WTC11 (cell line): ENCODE results near the gene USP47. TPM values are rescaled to one million over a fixed set of nuclear protein-coding genes. Genes with fewer than 3 reads are reported as not detected.

Source experiments
- ATAC-seq: fragments of 200-7000 bp; cut with Tn5 transposase; 2 replicates; pipeline ENCODE4 v1.10.0; 2021; ENCODE audit warnings: mild to moderate bottlenecking, moderate library complexity
- CTCF ChIA-PET: fragments of 300-600 bp; sonication (Branson Sonifier 250); formaldehyde crosslinking; loops from one replicate; lab custom pipeline; 2021; ENCODE audit warnings: antibody characterized with exemption; lab: Charles Lee
- POLR2A ChIA-PET: fragments of 350-600 bp; sonication (Branson Sonifier 250); formaldehyde crosslinking; loops from one replicate; lab custom pipeline; 2021; ENCODE audit warnings: antibody characterized with exemption; lab: Charles Lee
- DNase-seq: peaks from one replicate; pipeline ENCODE4 v3.0.0; 2021; ENCODE audit warnings: low spot score
- H3K27ac Mint-ChIP-seq: 2 replicates; pipeline ENCODE4 v1.8.0; 2021; ENCODE audit warnings: mixed read lengths
- H3K27me3 Mint-ChIP-seq: 2 replicates; pipeline ENCODE4 v1.8.0; 2021; ENCODE audit warnings: low read depth, mild to moderate bottlenecking, moderate library complexity, mixed read lengths
- H3K36me3 Mint-ChIP-seq: 2 replicates; pipeline ENCODE4 v1.8.0; 2021; ENCODE audit warnings: mixed read lengths
- H3K4me1 Mint-ChIP-seq: 2 replicates; pipeline ENCODE4 v1.8.0; 2022; ENCODE audit warnings: mixed read lengths
- H3K4me3 Mint-ChIP-seq: 2 replicates; pipeline ENCODE4 v1.8.0; 2021; ENCODE audit warnings: mild to moderate bottlenecking, moderate library complexity, mixed read lengths
- H3K9me3 Mint-ChIP-seq: 2 replicates; pipeline ENCODE4 v1.8.0; 2021; ENCODE audit warnings: mixed read lengths
- CBFB ChIP-seq: sonication (generic); formaldehyde crosslinking; IDR thresholded peaks from 2 replicates; pipeline ENCODE4 v1.8.1; 2022; ENCODE audit warnings: mild to moderate bottlenecking, low read depth, missing genetic modification reagents
- ESRRA ChIP-seq: sonication (generic); formaldehyde crosslinking; IDR thresholded peaks from 2 replicates; pipeline ENCODE4 v1.8.1; 2022; ENCODE audit warnings: mild to moderate bottlenecking, missing genetic modification reagents, borderline replicate concordance
- ETV6 ChIP-seq: sonication (generic); formaldehyde crosslinking; IDR thresholded peaks from 2 replicates; pipeline ENCODE4 v1.8.1; 2022; ENCODE audit warnings: mild to moderate bottlenecking, missing genetic modification reagents
- GRHL2 ChIP-seq: fragments of 250-450 bp; sonication (Bioruptor Pico); IDR thresholded peaks from 2 replicates; pipeline ENCODE4 v1.8.0; 2022; ENCODE audit warnings: mild to moderate bottlenecking, moderate library complexity; ENCODE audit not compliant: insufficient replicate concordance, severe bottlenecking
- GTF2I ChIP-seq: fragments of 250-450 bp; sonication (Bioruptor Pico); conservative IDR thresholded peaks from 2 replicates; pipeline ENCODE4 v1.4.0; 2021; ENCODE audit warnings: mild to moderate bottlenecking
- IRF2 ChIP-seq: sonication (generic); formaldehyde crosslinking; IDR thresholded peaks from 2 replicates; pipeline ENCODE4 v1.8.0; 2022; ENCODE audit warnings: low read depth, missing genetic modification reagents, borderline replicate concordance
- PRRX2 ChIP-seq: fragments of 250-450 bp; sonication (Bioruptor Pico); IDR thresholded peaks from 2 replicates; pipeline ENCODE4 v1.8.0; 2021; ENCODE audit warnings: mild to moderate bottlenecking
- RORB ChIP-seq: fragments of 250-450 bp; sonication (Bioruptor Pico); IDR thresholded peaks from 2 replicates; pipeline ENCODE4 v1.9.0; 2021; ENCODE audit warnings: mild to moderate bottlenecking
- SMAD3 ChIP-seq: sonication (generic); formaldehyde crosslinking; IDR thresholded peaks from 2 replicates; pipeline ENCODE4 v1.8.0; 2022; ENCODE audit warnings: missing genetic modification reagents, mild to moderate bottlenecking, borderline replicate concordance
- SMAD4 ChIP-seq: sonication (generic); formaldehyde crosslinking; IDR thresholded peaks from 2 replicates; pipeline ENCODE4 v1.8.0; 2022; ENCODE audit warnings: mild to moderate bottlenecking, missing genetic modification reagents
- SP1 ChIP-seq: sonication (generic); formaldehyde crosslinking; conservative IDR thresholded peaks from 2 replicates; pipeline ENCODE4 v1.8.1; 2022; ENCODE audit warnings: missing genetic modification reagents
- TEAD1 ChIP-seq: sonication (generic); formaldehyde crosslinking; IDR thresholded peaks from 2 replicates; pipeline ENCODE4 v1.8.0; 2022; ENCODE audit warnings: mild to moderate bottlenecking, missing genetic modification reagents
- TEAD4 ChIP-seq: sonication (generic); formaldehyde crosslinking; IDR thresholded peaks from 2 replicates; pipeline ENCODE4 v1.8.0; 2022; ENCODE audit warnings: mild to moderate bottlenecking, missing genetic modification reagents
- TP53 ChIP-seq: sonication (generic); formaldehyde crosslinking; IDR thresholded peaks from 2 replicates; pipeline ENCODE4 v1.8.1; 2023; ENCODE audit warnings: mild to moderate bottlenecking, missing genetic modification reagents
- ZBTB21 ChIP-seq: sonication (generic); formaldehyde crosslinking; IDR thresholded peaks from 2 replicates; pipeline ENCODE4 v1.8.1; 2023; ENCODE audit warnings: mild to moderate bottlenecking, missing genetic modification reagents, borderline replicate concordance
- ZNF232 ChIP-seq: sonication (generic); formaldehyde crosslinking; IDR thresholded peaks from 2 replicates; pipeline ENCODE4 v1.8.0; 2022; ENCODE audit warnings: mild to moderate bottlenecking, missing genetic modification reagents
- ZNF671 ChIP-seq: fragments of 250-450 bp; sonication (Bioruptor Pico); IDR thresholded peaks from 2 replicates; pipeline ENCODE4 v1.8.0; 2021; ENCODE audit warnings: mild to moderate bottlenecking
- total RNA-seq: library from RNA; stranded (reverse); gene quantifications from 3 replicates; pipeline ENCODE4 v1.2.3, GENCODE V29; 2021
- TF ChIP-seq, protein P1 (sequence below): fragments of 250-450 bp; sonication (Bioruptor Pico); IDR thresholded peaks from 2 replicates; pipeline ENCODE4 v1.9.0; 2021; ENCODE audit warnings: mild to moderate bottlenecking
- TF ChIP-seq, protein P2 (sequence below): sonication (generic); formaldehyde crosslinking; conservative IDR thresholded peaks from 2 replicates; pipeline ENCODE4 v1.8.1; 2023; ENCODE audit warnings: mild to moderate bottlenecking, low read depth, missing genetic modification reagents, moderate library complexity
- TF ChIP-seq, protein P3 (sequence below): sonication (generic); formaldehyde crosslinking; IDR thresholded peaks from 2 replicates; pipeline ENCODE4 v1.8.1; 2023; ENCODE audit warnings: mild to moderate bottlenecking, missing genetic modification reagents, moderate library complexity
- TF ChIP-seq, protein P4 (sequence below): sonication (generic); formaldehyde crosslinking; IDR thresholded peaks from 2 replicates; pipeline ENCODE4 v1.8.0; 2022; ENCODE audit warnings: mild to moderate bottlenecking, missing genetic modification reagents
- TF ChIP-seq, protein P5 (sequence below): sonication (generic); formaldehyde crosslinking; IDR thresholded peaks from 2 replicates; pipeline ENCODE4 v1.8.1; 2022; ENCODE audit warnings: low read depth, mild to moderate bottlenecking, moderate library complexity, missing genetic modification reagents, borderline replicate concordance
- TF ChIP-seq, protein P6 (sequence below): sonication (generic); formaldehyde crosslinking; IDR thresholded peaks from 2 replicates; pipeline ENCODE4 v1.8.0; 2023; ENCODE audit warnings: missing genetic modification reagents, mild to moderate bottlenecking, borderline replicate concordance

USP47 gene
- total RNA-seq, 1 experiment from 2014 or later = 19.7 TPM

DNA sequence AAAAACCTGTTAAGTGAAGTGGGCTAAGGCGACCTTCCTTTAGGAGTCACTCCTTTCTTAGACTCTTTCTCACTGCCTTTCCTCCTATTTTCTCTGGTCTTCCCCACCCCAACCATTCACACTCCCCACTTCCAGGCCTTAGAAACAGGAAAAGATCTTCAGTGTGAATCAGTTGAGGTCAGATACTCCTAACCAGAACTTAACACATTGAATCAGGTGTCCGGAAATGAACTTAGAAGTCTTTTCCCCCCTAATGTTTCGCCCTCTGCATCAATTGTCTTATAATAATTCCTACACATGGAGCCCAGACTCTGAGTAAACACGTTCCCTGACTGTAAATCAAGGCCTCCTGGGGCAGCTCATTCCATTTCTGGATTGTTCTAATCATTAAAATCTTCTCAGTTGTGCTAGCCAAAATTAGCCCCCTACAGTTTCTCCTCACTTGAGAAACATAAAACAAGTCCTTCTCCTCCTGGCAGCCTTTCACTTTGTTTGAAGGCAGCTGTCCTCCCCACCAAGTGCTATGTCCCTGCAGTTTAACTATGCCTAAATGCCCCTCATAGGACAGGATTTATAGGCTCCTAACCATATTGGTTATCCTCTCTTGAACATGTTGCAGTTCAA, 32.7 kb upstream of the USP47 start:
- DNase-seq (no peak), ATAC-seq (no peak)
- H3K4me1 Mint-ChIP-seq = 0 out of 2 replicates have a peak, but pooled peaks cover 2% of the 10 kb centered on the region
- H3K9me3 Mint-ChIP-seq = peaks cover 6% of the 10 kb centered on the region; the same call in 1 of the 2 replicates
- TF ChIP-seq SMAD4 (CRISPR knock-in tag) (no peak), IRF2 (CRISPR knock-in tag) (no peak), ESRRA (CRISPR knock-in tag) (no peak), CBFB (no peak), TP53 (CRISPR knock-in tag) (no peak), ETV6 (CRISPR knock-in tag) (no peak), ZNF671 (CRISPR knock-in tag) (no peak), ZNF232 (no peak), ZBTB21 (CRISPR knock-in tag) (no peak), TEAD1 (CRISPR knock-in tag) (no peak), RORB (CRISPR knock-in tag) (no peak)
- TF ChIP-seq, protein P1, sequence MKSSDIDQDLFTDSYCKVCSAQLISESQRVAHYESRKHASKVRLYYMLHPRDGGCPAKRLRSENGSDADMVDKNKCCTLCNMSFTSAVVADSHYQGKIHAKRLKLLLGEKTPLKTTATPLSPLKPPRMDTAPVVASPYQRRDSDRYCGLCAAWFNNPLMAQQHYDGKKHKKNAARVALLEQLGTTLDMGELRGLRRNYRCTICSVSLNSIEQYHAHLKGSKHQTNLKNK (CRISPR knock-in tag) = no peak
- TF ChIP-seq, protein P2, sequence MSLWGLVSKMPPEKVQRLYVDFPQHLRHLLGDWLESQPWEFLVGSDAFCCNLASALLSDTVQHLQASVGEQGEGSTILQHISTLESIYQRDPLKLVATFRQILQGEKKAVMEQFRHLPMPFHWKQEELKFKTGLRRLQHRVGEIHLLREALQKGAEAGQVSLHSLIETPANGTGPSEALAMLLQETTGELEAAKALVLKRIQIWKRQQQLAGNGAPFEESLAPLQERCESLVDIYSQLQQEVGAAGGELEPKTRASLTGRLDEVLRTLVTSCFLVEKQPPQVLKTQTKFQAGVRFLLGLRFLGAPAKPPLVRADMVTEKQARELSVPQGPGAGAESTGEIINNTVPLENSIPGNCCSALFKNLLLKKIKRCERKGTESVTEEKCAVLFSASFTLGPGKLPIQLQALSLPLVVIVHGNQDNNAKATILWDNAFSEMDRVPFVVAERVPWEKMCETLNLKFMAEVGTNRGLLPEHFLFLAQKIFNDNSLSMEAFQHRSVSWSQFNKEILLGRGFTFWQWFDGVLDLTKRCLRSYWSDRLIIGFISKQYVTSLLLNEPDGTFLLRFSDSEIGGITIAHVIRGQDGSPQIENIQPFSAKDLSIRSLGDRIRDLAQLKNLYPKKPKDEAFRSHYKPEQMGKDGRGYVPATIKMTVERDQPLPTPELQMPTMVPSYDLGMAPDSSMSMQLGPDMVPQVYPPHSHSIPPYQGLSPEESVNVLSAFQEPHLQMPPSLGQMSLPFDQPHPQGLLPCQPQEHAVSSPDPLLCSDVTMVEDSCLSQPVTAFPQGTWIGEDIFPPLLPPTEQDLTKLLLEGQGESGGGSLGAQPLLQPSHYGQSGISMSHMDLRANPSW (CRISPR knock-in tag) = no peak
- no peak overlapping the region for H3K27ac Mint-ChIP-seq
- ChIA-PET POLR2A (no interaction called here), CTCF (interaction anchor here (0.6 kb wide), 1 partner anchor 20 kb away, joined by 3 read pairs; no protein-coding TSS in a partner anchor)
- H3K27me3 Mint-ChIP-seq = no peaks in the 10 kb centered on the region; the same call in 1 of the 2 replicates
- no peak overlapping the region for H3K4me3 Mint-ChIP-seq
- H3K36me3 Mint-ChIP-seq = no peaks in the 10 kb centered on the region

DNA sequence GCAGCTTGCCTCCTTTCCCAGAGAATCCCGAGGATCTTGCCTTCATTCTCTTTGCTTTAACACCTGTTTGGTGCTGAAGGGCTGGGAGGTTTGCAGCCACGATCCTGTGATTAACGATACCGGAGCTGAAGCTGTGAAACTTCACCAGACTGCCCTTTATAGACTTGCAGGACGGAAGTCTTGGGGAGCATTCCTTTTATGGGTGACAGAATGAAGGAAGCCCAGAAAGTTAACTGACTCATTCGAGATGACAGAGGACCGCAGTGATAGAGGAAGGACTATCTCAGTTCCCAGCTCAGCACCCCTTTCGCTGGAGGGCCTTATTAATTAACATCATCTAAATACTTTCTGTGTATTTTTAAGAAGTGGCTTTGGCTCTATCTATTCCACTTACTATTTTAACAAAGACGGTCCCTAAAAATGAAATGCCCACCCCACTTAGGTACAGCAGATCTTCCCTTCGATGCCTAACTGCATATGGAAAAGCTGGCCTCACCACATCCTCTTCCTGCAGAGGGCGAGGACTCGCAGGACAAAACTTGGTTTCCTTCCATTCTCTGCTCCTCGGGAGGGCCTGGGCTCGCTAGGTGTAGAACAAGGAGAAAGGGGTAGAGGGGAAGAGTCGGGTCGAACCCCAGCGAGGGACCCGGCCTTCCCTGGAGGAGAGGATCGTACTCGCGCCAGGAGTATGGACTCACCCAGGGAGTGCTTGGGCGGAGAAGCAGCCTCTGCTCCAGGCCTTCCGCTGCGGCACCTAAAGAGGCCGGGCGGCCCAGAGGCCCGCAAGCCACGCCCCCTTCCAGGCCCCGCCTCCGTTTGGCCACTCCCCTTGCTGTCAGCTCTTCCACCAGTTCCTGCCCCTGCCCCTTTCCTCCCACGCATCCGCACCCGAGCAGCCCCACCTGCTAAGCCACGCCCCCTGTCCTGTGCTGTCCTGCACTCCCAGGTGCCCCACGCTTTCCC, 30.7 kb upstream of the USP47 start:
- peak; percentile 73 for DNase-seq
- H3K36me3 Mint-ChIP-seq = no peaks in the 10 kb centered on the region
- CTCF ChIA-PET = interaction anchor here (1.5 kb wide), 1 partner anchor 12 kb away, joined by 4 read pairs; no protein-coding TSS in a partner anchor
- no peak for TF ChIP-seq PRRX2 (CRISPR knock-in tag)
- TF ChIP-seq, protein P3, sequence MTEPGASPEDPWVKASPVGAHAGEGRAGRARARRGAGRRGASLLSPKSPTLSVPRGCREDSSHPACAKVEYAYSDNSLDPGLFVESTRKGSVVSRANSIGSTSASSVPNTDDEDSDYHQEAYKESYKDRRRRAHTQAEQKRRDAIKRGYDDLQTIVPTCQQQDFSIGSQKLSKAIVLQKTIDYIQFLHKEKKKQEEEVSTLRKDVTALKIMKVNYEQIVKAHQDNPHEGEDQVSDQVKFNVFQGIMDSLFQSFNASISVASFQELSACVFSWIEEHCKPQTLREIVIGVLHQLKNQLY (CRISPR knock-in tag) = no peak
- TF ChIP-seq, protein P4, sequence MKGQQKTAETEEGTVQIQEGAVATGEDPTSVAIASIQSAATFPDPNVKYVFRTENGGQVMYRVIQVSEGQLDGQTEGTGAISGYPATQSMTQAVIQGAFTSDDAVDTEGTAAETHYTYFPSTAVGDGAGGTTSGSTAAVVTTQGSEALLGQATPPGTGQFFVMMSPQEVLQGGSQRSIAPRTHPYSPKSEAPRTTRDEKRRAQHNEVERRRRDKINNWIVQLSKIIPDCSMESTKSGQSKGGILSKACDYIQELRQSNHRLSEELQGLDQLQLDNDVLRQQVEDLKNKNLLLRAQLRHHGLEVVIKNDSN (CRISPR knock-in tag) = no peak
- TF ChIP-seq SMAD3 (CRISPR knock-in tag) = no peak
- TF ChIP-seq TEAD4 = no peak
- TF ChIP-seq, protein P5, sequence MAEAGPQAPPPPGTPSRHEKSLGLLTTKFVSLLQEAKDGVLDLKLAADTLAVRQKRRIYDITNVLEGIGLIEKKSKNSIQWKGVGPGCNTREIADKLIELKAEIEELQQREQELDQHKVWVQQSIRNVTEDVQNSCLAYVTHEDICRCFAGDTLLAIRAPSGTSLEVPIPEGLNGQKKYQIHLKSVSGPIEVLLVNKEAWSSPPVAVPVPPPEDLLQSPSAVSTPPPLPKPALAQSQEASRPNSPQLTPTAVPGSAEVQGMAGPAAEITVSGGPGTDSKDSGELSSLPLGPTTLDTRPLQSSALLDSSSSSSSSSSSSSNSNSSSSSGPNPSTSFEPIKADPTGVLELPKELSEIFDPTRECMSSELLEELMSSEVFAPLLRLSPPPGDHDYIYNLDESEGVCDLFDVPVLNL (CRISPR knock-in tag) = no peak
- TF ChIP-seq SP1 (CRISPR knock-in tag) = no peak
- no peak for TF ChIP-seq GTF2I (CRISPR knock-in tag)
- TF ChIP-seq, protein P1 (CRISPR knock-in tag) = no peak
- no peak for TF ChIP-seq GRHL2 (CRISPR knock-in tag)
- TF ChIP-seq, protein P6, sequence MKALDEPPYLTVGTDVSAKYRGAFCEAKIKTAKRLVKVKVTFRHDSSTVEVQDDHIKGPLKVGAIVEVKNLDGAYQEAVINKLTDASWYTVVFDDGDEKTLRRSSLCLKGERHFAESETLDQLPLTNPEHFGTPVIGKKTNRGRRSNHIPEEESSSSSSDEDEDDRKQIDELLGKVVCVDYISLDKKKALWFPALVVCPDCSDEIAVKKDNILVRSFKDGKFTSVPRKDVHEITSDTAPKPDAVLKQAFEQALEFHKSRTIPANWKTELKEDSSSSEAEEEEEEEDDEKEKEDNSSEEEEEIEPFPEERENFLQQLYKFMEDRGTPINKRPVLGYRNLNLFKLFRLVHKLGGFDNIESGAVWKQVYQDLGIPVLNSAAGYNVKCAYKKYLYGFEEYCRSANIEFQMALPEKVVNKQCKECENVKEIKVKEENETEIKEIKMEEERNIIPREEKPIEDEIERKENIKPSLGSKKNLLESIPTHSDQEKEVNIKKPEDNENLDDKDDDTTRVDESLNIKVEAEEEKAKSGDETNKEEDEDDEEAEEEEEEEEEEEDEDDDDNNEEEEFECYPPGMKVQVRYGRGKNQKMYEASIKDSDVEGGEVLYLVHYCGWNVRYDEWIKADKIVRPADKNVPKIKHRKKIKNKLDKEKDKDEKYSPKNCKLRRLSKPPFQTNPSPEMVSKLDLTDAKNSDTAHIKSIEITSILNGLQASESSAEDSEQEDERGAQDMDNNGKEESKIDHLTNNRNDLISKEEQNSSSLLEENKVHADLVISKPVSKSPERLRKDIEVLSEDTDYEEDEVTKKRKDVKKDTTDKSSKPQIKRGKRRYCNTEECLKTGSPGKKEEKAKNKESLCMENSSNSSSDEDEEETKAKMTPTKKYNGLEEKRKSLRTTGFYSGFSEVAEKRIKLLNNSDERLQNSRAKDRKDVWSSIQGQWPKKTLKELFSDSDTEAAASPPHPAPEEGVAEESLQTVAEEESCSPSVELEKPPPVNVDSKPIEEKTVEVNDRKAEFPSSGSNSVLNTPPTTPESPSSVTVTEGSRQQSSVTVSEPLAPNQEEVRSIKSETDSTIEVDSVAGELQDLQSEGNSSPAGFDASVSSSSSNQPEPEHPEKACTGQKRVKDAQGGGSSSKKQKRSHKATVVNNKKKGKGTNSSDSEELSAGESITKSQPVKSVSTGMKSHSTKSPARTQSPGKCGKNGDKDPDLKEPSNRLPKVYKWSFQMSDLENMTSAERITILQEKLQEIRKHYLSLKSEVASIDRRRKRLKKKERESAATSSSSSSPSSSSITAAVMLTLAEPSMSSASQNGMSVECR = no peak

More for the DNA sequence above, 30.7 kb upstream of the USP47 start:
- H3K27ac Mint-ChIP-seq = no peak overlapping the region
- H3K4me1 Mint-ChIP-seq = 0 out of 2 replicates have a peak, but pooled peaks cover 2% of the 10 kb centered on the region
- no peak overlapping the region for H3K4me3 Mint-ChIP-seq
- POLR2A ChIA-PET = interaction anchor here (1.0 kb wide), 1 partner anchor 10 kb away, joined by 3 read pairs; no protein-coding TSS in a partner anchor
- H3K27me3 Mint-ChIP-seq = no peaks in the 10 kb centered on the region; the same call in 1 of the 2 replicates
- ATAC-seq = peak; percentile 95
- H3K9me3 Mint-ChIP-seq = peaks cover 6% of the 10 kb centered on the region; the same call in 1 of the 2 replicates
